ENCODE results near the gene CEACAM16.

- TF ChIP-seq CTCF (IDR thresholded peaks at IDR 0.05) = no peak
- no peak for TF ChIP-seq POLR2A (IDR thresholded peaks at IDR 0.05)
Observed at GRCh38 chr19:44708940-44709339, 10.0 kb downstream of the CEACAM16 start.

Data from Peyer's patch (tissue), 4 donors.